A673 (cell line): Measurements from ENCODE around the gene NFKB1. TPM values are rescaled to one million over a fixed set of nuclear protein-coding genes. Genes with fewer than 3 reads are reported as not detected.

Experiments used
- BruUV-seq: library from RNA; stranded (reverse); fragments of 400-500 nt; replicated peaks from 2 replicates; lab custom pipeline; 2021; lab: Mats Ljungman, UMichigan
- CTCF ChIA-PET: fragments of 300-600 bp; sonication (Branson Sonifier 250); formaldehyde crosslinking; loops from one replicate; lab custom pipeline; 2022; ENCODE audit warnings: antibody characterized with exemption; lab: Charles Lee
- POLR2A ChIA-PET: fragments of 300-600 bp; sonication (Branson Sonifier 250); formaldehyde crosslinking; loops from one replicate; lab custom pipeline; 2022; ENCODE audit warnings: antibody characterized with exemption; ENCODE audit not compliant: low non-redundant PET; lab: Charles Lee
- DNase-seq: peaks from one replicate; pipeline ENCODE4 v3.0.0-alpha.2; 2015; ENCODE audit warnings: low spot score
- H3K27ac ChIP-seq: fragments of 200-600 bp; sonication (generic); 2 replicates; pipeline ENCODE4 v1.5.1; 2016; ENCODE audit warnings: mixed run types, low read depth, mild to moderate bottlenecking, mixed read lengths, antibody characterized with exemption, low read length; ENCODE audit not compliant: poor library complexity, severe bottlenecking
- H3K27me3 ChIP-seq: fragments of 200-600 bp; sonication (generic); replicated peaks from 2 replicates; pipeline ENCODE4 v1.6.1; 2017; ENCODE audit warnings: mixed run types, low read depth, mild to moderate bottlenecking, mixed read lengths, antibody characterized with exemption, low read length; ENCODE audit not compliant: insufficient read depth, poor library complexity
- H3K36me3 ChIP-seq: fragments of 200-600 bp; sonication (generic); 2 replicates; pipeline ENCODE4 v1.6.1; 2016; ENCODE audit warnings: mixed run types, mild to moderate bottlenecking, mixed read lengths, antibody characterized with exemption, low read length; ENCODE audit not compliant: insufficient read depth, poor library complexity, severe bottlenecking
- H3K4me1 ChIP-seq: fragments of 200-600 bp; sonication (generic); 2 replicates; pipeline ENCODE4 v1.6.1; 2017; ENCODE audit warnings: mixed run types, mild to moderate bottlenecking, mixed read lengths, antibody characterized with exemption, low read length; ENCODE audit not compliant: insufficient read depth, poor library complexity, severe bottlenecking
- H3K4me3 ChIP-seq: fragments of 200-600 bp; sonication (generic); 2 replicates; pipeline ENCODE4 v1.5.1; 2016; ENCODE audit warnings: low read depth, mixed run types, mild to moderate bottlenecking, mixed read lengths, low read length; ENCODE audit not compliant: poor library complexity, severe bottlenecking
- H3K9me3 ChIP-seq: fragments of 200-600 bp; sonication (generic); 2 replicates; pipeline ENCODE4 v1.6.1; 2016; ENCODE audit warnings: mixed run types, low read depth, mild to moderate bottlenecking, mixed read lengths, antibody characterized with exemption, low read length; ENCODE audit not compliant: poor library complexity, severe bottlenecking
- EZH2 ChIP-seq: fragments of 200-600 bp; sonication (generic); IDR thresholded peaks from 2 replicates; pipeline ENCODE4 v1.6.1; 2017; ENCODE audit warnings: borderline replicate concordance, low read depth, mild to moderate bottlenecking, mixed read lengths, antibody characterized with exemption, low read length; ENCODE audit not compliant: poor library complexity, severe bottlenecking
- intact Hi-C: fragments of 100-400 bp; cut with micrococcal nuclease; formaldehyde crosslinking; loops from one replicate; pipeline ENCODE4 v1.10.0; 2022; ENCODE audit not compliant: unreplicated experiment
- total RNA-seq: library from RNA; stranded (reverse); gene quantifications from 2 replicates; pipeline ENCODE4 v1.2.3, GENCODE V29; 2021
- TF ChIP-seq, protein P1 (sequence below): fragments of 300-800, 200-600 bp; sonication (generic); conservative IDR thresholded peaks from 2 replicates; pipeline ENCODE4 v1.5.1; 2017; ENCODE audit warnings: low read depth, mild to moderate bottlenecking, antibody characterized with exemption, low read length, moderate library complexity, mixed read lengths

The NFKB1 gene
- total RNA-seq, 1 experiment from 2014 or later, result 26.1 TPM

DNA sequence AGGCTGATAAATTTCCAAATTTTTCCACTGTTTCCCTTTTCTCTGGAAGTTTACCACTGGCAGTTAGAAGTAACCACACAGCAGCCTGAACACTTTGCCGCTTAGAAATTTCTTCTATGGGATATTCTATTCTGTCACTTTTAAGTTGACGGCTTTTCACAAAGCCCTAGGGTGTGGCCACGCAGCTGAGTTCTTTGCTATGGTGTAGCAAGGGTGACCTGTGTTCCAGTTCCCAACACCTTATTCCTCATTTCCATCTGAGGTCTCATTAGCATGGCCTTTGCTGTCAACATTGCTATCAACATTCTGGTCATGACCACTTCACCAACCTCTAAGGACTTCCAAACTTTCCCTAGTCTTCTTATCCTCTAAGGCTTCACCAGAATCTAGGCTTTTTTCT is 45.4 kb upstream of the NFKB1 start:
- intact Hi-C loops, result no loop called here
- TF ChIP-seq, protein P1, sequence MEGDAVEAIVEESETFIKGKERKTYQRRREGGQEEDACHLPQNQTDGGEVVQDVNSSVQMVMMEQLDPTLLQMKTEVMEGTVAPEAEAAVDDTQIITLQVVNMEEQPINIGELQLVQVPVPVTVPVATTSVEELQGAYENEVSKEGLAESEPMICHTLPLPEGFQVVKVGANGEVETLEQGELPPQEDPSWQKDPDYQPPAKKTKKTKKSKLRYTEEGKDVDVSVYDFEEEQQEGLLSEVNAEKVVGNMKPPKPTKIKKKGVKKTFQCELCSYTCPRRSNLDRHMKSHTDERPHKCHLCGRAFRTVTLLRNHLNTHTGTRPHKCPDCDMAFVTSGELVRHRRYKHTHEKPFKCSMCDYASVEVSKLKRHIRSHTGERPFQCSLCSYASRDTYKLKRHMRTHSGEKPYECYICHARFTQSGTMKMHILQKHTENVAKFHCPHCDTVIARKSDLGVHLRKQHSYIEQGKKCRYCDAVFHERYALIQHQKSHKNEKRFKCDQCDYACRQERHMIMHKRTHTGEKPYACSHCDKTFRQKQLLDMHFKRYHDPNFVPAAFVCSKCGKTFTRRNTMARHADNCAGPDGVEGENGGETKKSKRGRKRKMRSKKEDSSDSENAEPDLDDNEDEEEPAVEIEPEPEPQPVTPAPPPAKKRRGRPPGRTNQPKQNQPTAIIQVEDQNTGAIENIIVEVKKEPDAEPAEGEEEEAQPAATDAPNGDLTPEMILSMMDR, result no peak
- no peak for TF ChIP-seq EZH2
- Histone ChIP-seq H3K9me3 (no peaks in the 10 kb centered on the region), H3K36me3 (no peaks in the 10 kb centered on the region), H3K4me1 (no peaks in the 10 kb centered on the region), H3K27me3 (no peaks in the 10 kb centered on the region), H3K4me3 (no peak overlapping the region), H3K27ac (no peak overlapping the region)
- BruUV-seq, result no TSS peak
- no peak for DNase-seq
- ChIA-PET POLR2A (no interaction called here), CTCF (no interaction called here)

DNA sequence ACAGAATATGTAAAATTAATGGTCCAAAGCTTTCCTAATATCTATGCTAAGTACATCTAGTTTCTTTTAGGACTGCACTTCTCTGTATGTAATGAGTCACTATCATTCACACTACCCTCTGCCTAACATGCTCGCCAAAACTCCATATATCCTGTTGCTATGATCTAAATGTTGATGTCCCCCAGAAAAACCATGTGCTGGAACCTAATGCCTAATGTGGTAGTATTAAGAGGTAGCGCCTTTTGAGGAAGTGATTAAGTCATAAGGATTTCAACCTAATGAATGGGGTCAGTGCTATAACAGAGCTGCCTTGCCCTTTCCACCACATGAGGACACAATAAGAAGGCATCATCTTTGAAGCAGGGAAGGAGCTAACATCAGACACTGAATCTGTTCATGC is 34.9 kb upstream of the NFKB1 start:
- DNase-seq, result peak; percentile 13
- H3K27me3 ChIP-seq, result no peaks in the 10 kb centered on the region
- ChIA-PET CTCF (no interaction called here), POLR2A (no interaction called here)
- peaks cover 15% of the 10 kb centered on the region for H3K4me1 ChIP-seq
- no peaks in the 10 kb centered on the region for H3K36me3 ChIP-seq
- no peak overlapping the region for H3K27ac ChIP-seq
- no peak overlapping the region for H3K4me3 ChIP-seq
- no peaks in the 10 kb centered on the region for H3K9me3 ChIP-seq
- intact Hi-C loops, result no loop called here
- BruUV-seq, result no TSS peak
- TF ChIP-seq, protein P1, result no peak
- no peak for TF ChIP-seq EZH2

DNA sequence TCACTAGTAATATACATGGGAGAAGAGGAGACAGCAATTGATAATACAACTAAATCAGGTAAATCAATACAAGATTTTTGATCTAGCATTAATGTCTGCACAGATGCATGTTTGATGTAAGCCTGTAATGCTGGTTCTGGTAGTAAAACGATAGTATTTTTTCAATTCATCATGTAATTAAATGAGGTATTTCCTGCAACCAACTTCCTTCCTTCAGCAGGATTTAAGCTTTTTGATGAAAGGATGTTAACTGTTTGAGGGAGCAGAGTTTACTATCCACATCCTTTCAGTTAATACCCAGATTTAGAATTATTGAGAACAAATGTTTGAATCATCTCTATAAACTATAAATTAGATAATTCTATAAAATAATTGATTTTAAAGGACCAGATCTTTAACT is 31.4 kb upstream of the NFKB1 start:
- TF ChIP-seq, protein P1, result no peak
- TF ChIP-seq EZH2, result no peak
- Histone ChIP-seq H3K27ac (peak overlapping the region; percentile 25), H3K36me3 (no peaks in the 10 kb centered on the region), H3K4me3 (no peak overlapping the region), H3K9me3 (no peaks in the 10 kb centered on the region), H3K27me3 (no peaks in the 10 kb centered on the region), H3K4me1 (peaks cover 15% of the 10 kb centered on the region)
- intact Hi-C loops, result no loop called here
- ChIA-PET POLR2A (no interaction called here), CTCF (no interaction called here)
- DNase-seq, result peak; percentile 76
- BruUV-seq, result no TSS peak
